ENCODE measurements around the gene TLCD3B. TPM values are rescaled to one million over a fixed set of nuclear protein-coding genes. Genes with fewer than 3 reads are reported as not detected.

TLCD3B gene
- total RNA-seq, 2 experiments from 2014 or later = 4.3 to 17.6 TPM

DNA sequence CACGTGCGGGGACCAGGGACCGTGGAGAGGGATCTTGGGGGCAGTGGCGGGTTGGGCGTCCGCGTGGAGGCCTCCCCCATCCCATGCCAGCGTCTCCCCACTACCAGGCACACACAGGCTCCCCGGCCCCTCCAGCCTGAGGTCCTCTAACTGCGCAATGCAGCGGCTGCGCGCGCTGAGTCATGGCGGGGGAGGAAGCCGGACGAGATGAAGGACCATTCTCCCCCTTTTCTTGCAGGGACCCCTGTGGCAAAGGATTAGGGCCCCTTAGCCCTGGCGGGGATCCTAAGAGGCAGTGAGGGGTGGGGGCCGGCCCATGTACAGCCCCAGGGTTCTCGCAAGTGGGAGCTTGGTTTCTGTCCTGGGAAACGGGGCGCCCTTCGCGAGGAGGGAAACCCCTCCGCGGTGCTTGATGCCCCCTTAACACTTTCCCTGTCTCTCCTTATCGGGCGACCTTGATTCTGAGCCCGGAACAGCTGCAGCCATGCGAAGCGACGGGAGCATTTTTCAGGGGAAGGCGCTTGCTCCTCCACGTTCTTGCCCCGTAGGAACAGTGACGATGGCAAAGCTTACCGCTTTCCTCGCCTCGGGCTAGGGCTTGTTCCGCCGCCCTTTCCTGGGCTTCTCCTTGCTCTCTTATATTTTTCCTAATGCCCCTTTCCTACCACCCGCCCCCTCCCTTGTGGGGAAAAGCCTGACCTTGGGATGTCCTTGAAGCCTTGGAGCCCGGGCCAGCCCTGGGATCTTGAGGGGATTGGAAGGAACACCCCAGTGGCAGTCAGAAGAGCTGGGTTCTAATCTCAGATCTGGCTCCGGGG lies 35.1 kb upstream of the TLCD3B start:
- TSS peak; percentile 27 for BruUV-seq (replicated peaks)
- Histone ChIP-seq H3K79me2 (ENCODE audit: insufficient read depth, low read depth, low read length) (peaks cover 44% of the 10 kb centered on the region), H3K4me2 (ENCODE audit: low read length) (peak overlapping the region; percentile 94), H3K27ac (ENCODE audit: low read depth, low read length, poor library complexity, severe bottlenecking) (peak overlapping the region; percentile 86), H3K4me3 (ENCODE audit: low read depth, low read length, poor library complexity, severe bottlenecking) (peak overlapping the region; percentile 99), H2AFZ (ENCODE audit: low read length) (no peak overlapping the region), H3K9me3 (ENCODE audit: low read length) (no peaks in the 10 kb centered on the region), H3K36me3 (ENCODE audit: insufficient read depth, low read length) (peaks cover 55% of the 10 kb centered on the region), H3K4me1 (ENCODE audit: insufficient read depth, low read length, poor library complexity, severe bottlenecking) (peaks cover 39% of the 10 kb centered on the region), H4K20me1 (ENCODE audit: insufficient read depth, low read length) (peaks cover 14% of the 10 kb centered on the region), H3K9me2 (ENCODE audit: insufficient read depth, low read length) (no peaks in the 10 kb centered on the region)
- CTCF ChIA-PET (ENCODE audit: unreplicated experiment) = interaction anchor here (0.7 to 1.0 kb wide), 2 partner anchors 26 to 118 kb away, joined by 3 read pairs; partner anchors contain the start of gene TBX6
- intact Hi-C loops (cut with micrococcal nuclease; ENCODE audit: unreplicated experiment) = loop anchor here (1.0 to 10.0 kb wide), 3 partner anchors 9 to 289 kb away; partner anchors contain the start of genes CD2BP2 and PPP4C
- peak; percentile 35 for DNase-seq (ENCODE audit: low spot score)
- POLR2A ChIA-PET = interaction anchor here (0.8 to 1.6 kb wide), 3 partner anchors 10 to 93 kb away, joined by 3 to 5 read pairs (median 4); partner anchors contain the start of gene TAOK2
- TF ChIP-seq, protein P1, sequence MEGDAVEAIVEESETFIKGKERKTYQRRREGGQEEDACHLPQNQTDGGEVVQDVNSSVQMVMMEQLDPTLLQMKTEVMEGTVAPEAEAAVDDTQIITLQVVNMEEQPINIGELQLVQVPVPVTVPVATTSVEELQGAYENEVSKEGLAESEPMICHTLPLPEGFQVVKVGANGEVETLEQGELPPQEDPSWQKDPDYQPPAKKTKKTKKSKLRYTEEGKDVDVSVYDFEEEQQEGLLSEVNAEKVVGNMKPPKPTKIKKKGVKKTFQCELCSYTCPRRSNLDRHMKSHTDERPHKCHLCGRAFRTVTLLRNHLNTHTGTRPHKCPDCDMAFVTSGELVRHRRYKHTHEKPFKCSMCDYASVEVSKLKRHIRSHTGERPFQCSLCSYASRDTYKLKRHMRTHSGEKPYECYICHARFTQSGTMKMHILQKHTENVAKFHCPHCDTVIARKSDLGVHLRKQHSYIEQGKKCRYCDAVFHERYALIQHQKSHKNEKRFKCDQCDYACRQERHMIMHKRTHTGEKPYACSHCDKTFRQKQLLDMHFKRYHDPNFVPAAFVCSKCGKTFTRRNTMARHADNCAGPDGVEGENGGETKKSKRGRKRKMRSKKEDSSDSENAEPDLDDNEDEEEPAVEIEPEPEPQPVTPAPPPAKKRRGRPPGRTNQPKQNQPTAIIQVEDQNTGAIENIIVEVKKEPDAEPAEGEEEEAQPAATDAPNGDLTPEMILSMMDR (conservative IDR thresholded peaks at IDR 0.05; ENCODE audit: low read length) = no peak
- TF ChIP-seq EZH2phosphoT487 (IDR thresholded peaks at IDR 0.05; ENCODE audit: borderline replicate concordance, low read depth, low read length) = no peak

- peaks cover 39% of the 10 kb centered on the region for H3K4me1 ChIP-seq (ENCODE audit: insufficient read depth, low read length, poor library complexity, severe bottlenecking)
- peaks cover 47% of the 10 kb centered on the region for H3K36me3 ChIP-seq (ENCODE audit: insufficient read depth, low read length)
- peak within 1 kb of the TSS; percentile 47; the same call in 1 of the 2 replicates for H2AFZ ChIP-seq (ENCODE audit: low read length)
- H3K9me2 ChIP-seq (ENCODE audit: insufficient read depth, low read length) = no peaks in the 10 kb centered on the region
- ChIA-PET POLR2A (interaction anchor here (0.6 to 2.3 kb wide), 3 partner anchors 10 to 1081 kb away, joined by 3 to 10 read pairs (median 5); partner anchors contain the start of genes LAT and TAOK2), CTCF (ENCODE audit: unreplicated experiment) (interaction anchor here (0.7 to 1.0 kb wide), 2 partner anchors 27 to 119 kb away, joined by 3 read pairs; partner anchors contain the start of gene TBX6)
- H3K4me3 ChIP-seq (ENCODE audit: low read depth, low read length, poor library complexity, severe bottlenecking) = peak within 1 kb of the TSS; percentile 99
- peak within 1 kb of the TSS; percentile 94 for H3K4me2 ChIP-seq (ENCODE audit: low read length)
- peak within 1 kb of the TSS; percentile 86 for H3K27ac ChIP-seq (ENCODE audit: low read depth, low read length, poor library complexity, severe bottlenecking)
- no peaks in the 10 kb centered on the region for H3K9me3 ChIP-seq (ENCODE audit: low read length)
- peaks cover 14% of the 10 kb centered on the region for H4K20me1 ChIP-seq (ENCODE audit: insufficient read depth, low read length)
- peak; percentile 98 for DNase-seq (ENCODE audit: low spot score)
- BruUV-seq (replicated peaks) = TSS peak; percentile 83
- intact Hi-C loops (cut with micrococcal nuclease; ENCODE audit: unreplicated experiment) = loop anchor here (1.0 to 10.0 kb wide), 3 partner anchors 10 to 289 kb away; partner anchors contain the start of genes CD2BP2 and PPP4C
- TF ChIP-seq, protein P1 (conservative IDR thresholded peaks at IDR 0.05; ENCODE audit: low read length) = no peak
- TF ChIP-seq EZH2phosphoT487 (IDR thresholded peaks at IDR 0.05; ENCODE audit: borderline replicate concordance, low read depth, low read length) = no peak
- peaks cover 44% of the 10 kb centered on the region for H3K79me2 ChIP-seq (ENCODE audit: insufficient read depth, low read depth, low read length)
Measured at GRCh38 chr16:30065102-30065942, 34.3 kb upstream of the TLCD3B start, which contains the start of gene ALDOA. TSS of gene ALDOA (plus strand) at chr16:30065760. CDS start at chr16:30066898, 1,138 bp downstream.
